Liver (tissue), 9 donors: ENCODE measurements around the gene BCAS1. TPM values are rescaled to one million over a fixed set of nuclear protein-coding genes. Genes with fewer than 3 reads are reported as not detected.

Experiments used
- DNase-seq: peaks from one replicate; pipeline ENCODE4 v3.0.0-alpha.2; 2017; ENCODE audit warnings: low spot score
- H3K27ac ChIP-seq, 2 donors: one replicate each; pipeline ENCODE4 v1.7.0; 2013; ENCODE audit warnings: inconsistent platforms in 2 of 2, low read length in 2 of 2, control low read depth in 1 of 2, low read depth in 1 of 2, mild to moderate bottlenecking in 1 of 2
- H3K27me3 ChIP-seq, 4 donors: one replicate each; pipeline versions ENCODE4 v1.6.1 to v1.7.0; 2013; ENCODE audit warnings: low read length in 3 of 4, inconsistent platforms in 1 of 4, mild to moderate bottlenecking in 1 of 4, moderate library complexity in 1 of 4; ENCODE audit not compliant: control insufficient read depth in 4 of 4, insufficient read depth in 4 of 4
- H3K36me3 ChIP-seq, 4 donors: one replicate each; pipeline versions ENCODE4 v1.6.1 to v1.7.0; 2013; ENCODE audit warnings: low read length in 3 of 4, mild to moderate bottlenecking in 3 of 4, low read depth in 1 of 4, moderate library complexity in 1 of 4; ENCODE audit not compliant: control insufficient read depth in 4 of 4, insufficient read depth in 3 of 4
- H3K4me1 ChIP-seq, 4 donors: one replicate each; pipeline versions ENCODE4 v1.6.1 to v1.7.0; 2013; ENCODE audit warnings: low read length in 3 of 4, mild to moderate bottlenecking in 3 of 4, moderate library complexity in 1 of 4; ENCODE audit not compliant: control insufficient read depth in 4 of 4, insufficient read depth in 4 of 4
- H3K4me3 ChIP-seq, 3 donors: one replicate each; pipeline versions ENCODE4 v1.6.1 to v1.7.0; 2013; ENCODE audit warnings: low read length in 3 of 3, control low read depth in 1 of 3, low read depth in 1 of 3, mild to moderate bottlenecking in 1 of 3
- H3K9ac ChIP-seq, 2 donors: one replicate each; pipeline ENCODE4 v1.7.0; 2013; ENCODE audit warnings: low read length in 2 of 2, mild to moderate bottlenecking in 2 of 2, moderate library complexity in 2 of 2, control low read depth in 1 of 2, low read depth in 1 of 2
- H3K9me3 ChIP-seq, 4 donors: one replicate each; pipeline versions ENCODE4 v1.6.1 to v1.7.0; 2013; ENCODE audit warnings: low read length in 3 of 4; ENCODE audit not compliant: control insufficient read depth in 4 of 4
- FOXA1 ChIP-seq: IDR thresholded peaks from 2 replicates; pipeline ENCODE4 v1.6.1; 2016; ENCODE audit warnings: antibody characterized with exemption
- FOXA2 ChIP-seq: IDR thresholded peaks from 2 replicates; pipeline ENCODE4 v1.6.1; 2016; ENCODE audit warnings: antibody characterized with exemption
- GABPA ChIP-seq, 2 donors: IDR thresholded peaks in 1 of 2; conservative IDR thresholded peaks in 1 of 2; 2 replicates each; pipeline ENCODE4 v1.6.1; 2016; ENCODE audit warnings: antibody characterized with exemption in 2 of 2, mild to moderate bottlenecking in 1 of 2, moderate library complexity in 1 of 2
- HNF4G ChIP-seq: IDR thresholded peaks from 2 replicates; pipeline ENCODE4 v1.6.1; 2016; ENCODE audit warnings: antibody characterized with exemption
- JUND ChIP-seq, 2 donors: IDR thresholded peaks; 2 replicates each; pipeline ENCODE4 v1.6.1; 2016; ENCODE audit warnings: antibody characterized with exemption in 2 of 2
- MAX ChIP-seq: IDR thresholded peaks from 2 replicates; pipeline ENCODE4 v1.6.1; 2016; ENCODE audit warnings: antibody characterized with exemption
- REST ChIP-seq: IDR thresholded peaks from 2 replicates; pipeline ENCODE4 v1.6.1; 2016; ENCODE audit warnings: antibody characterized with exemption, mild to moderate bottlenecking
- RXRA ChIP-seq, 2 donors: IDR thresholded peaks; 2 replicates each; pipeline ENCODE4 v1.6.1; 2017 to 2018; ENCODE audit warnings: antibody characterized with exemption in 2 of 2, mild to moderate bottlenecking in 1 of 2
- TAF1 ChIP-seq: conservative IDR thresholded peaks from 2 replicates; pipeline ENCODE4 v1.6.1; 2016; ENCODE audit warnings: antibody characterized with exemption, mild to moderate bottlenecking
- ZBTB33 ChIP-seq: IDR thresholded peaks from 2 replicates; pipeline ENCODE4 v1.6.1; 2016; ENCODE audit warnings: antibody characterized with exemption
- WGBS: extraction: QIAGEN DNeasy Blood & Tissue Kit; methylation state at CpG from one replicate; pipeline ENCODE4 v1.1.7; 2013; 5-methylcytosine and 5-hydroxymethylcytosine counted together
- polyA plus RNA-seq, 2 donors: library from polyadenylated mRNA; stranded (reverse) in 1 of 2; unstranded in 1 of 2; fragments of 200-250 nt in 1 of 2; fragments of >200 nt in 1 of 2; fragmentation: Nextera tagmentation in 1 of 2; extraction: Ambion mirVana in 1 of 2; gene quantifications; one replicate each; pipeline versions ENCODE4 v1.2.1 to v1.2.3, GENCODE V29; 2013 to 2015
- total RNA-seq, 2 donors: library from RNA; depleted of rRNA; stranded (reverse); fragments of >200 nt; gene quantifications; one replicate each; pipeline ENCODE4 v1.2.3, GENCODE V29; 2014
- TF ChIP-seq, protein P1 (sequence below): fragments of 150-350 bp; IDR thresholded peaks from 2 replicates; pipeline ENCODE4 v1.5.1; 2017; ENCODE audit warnings: improper control_type of control experiment, low read depth, low read length; ENCODE audit not compliant: missing input control
- TF ChIP-seq, protein P2 (sequence below): IDR thresholded peaks from 2 replicates; pipeline ENCODE4 v1.6.1; 2016; ENCODE audit warnings: antibody characterized with exemption
- donor health status: healthy.
- donor health status: healthy.
- donor health status: healthy.
- donor health status: healthy.
- donor health status: healthy.

The BCAS1 gene
- total and polyA plus RNA-seq, 4 donors = under 0.01 to 0.93 (median 0.04) TPM

- H3K4me1 ChIP-seq = no peaks in the 10 kb centered on the region
- H3K9me3 ChIP-seq = peaks cover 0 to 2% (median 0%) of the 10 kb centered on the region in 4 donors
- no peak overlapping the region for H3K4me3 ChIP-seq
- DNase-seq = no peak
- no peak for TF ChIP-seq HNF4G
- H3K27ac ChIP-seq = no peak overlapping the region
- no peaks in the 10 kb centered on the region for H3K27me3 ChIP-seq
- H3K9ac ChIP-seq = no peak overlapping the region
- no peaks in the 10 kb centered on the region for H3K36me3 ChIP-seq
- WGBS = 93% methylated on average over 1 of the region's 1 CpG
These were observed 22.7 kb downstream of the BCAS1 start for GRCh38 chr20:54047720-54048119.

DNA sequence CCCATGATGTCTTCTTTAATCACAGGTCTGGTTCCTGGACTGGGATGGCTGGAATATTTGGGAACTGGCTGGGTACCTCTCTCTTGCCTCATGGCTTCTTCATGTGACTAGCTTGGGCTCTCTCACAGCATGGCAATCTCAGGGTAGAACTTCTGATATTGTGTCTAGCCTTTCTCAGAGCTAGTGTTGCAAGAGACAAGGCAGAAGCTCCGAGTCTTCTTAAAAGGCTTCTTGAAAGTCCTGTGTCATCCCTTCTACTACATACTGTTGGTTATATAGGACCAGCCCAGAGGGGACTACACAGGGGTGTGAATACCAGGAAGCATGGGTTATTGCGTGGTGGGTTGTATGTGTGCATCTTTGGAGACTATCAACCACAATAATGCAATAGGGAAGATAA, 23.3 kb downstream of the BCAS1 start:
- Histone ChIP-seq H3K4me3 (no peak overlapping the region), H3K27me3 (no peaks in the 10 kb centered on the region), H3K4me1 (no peaks in the 10 kb centered on the region), H3K9me3 (peaks cover 0 to 2% (median 0%) of the 10 kb centered on the region in 4 donors), H3K9ac (no peak overlapping the region), H3K27ac (no peak overlapping the region), H3K36me3 (no peaks in the 10 kb centered on the region)
- TF ChIP-seq RXRA (IDR thresholded peaks at IDR 0.05) (no peak), MAX (no peak), TAF1 (no peak), HNF4G (no peak), ZBTB33 (no peak), FOXA2 (no peak), FOXA1 (no peak), JUND (IDR thresholded peaks at IDR 0.05) (no peak), REST (no peak), GABPA (IDR thresholded peaks at IDR 0.05 in 1 of 2, conservative IDR thresholded peaks at IDR 0.05 in 1 of 2) (no peak)
- TF ChIP-seq, protein P1, sequence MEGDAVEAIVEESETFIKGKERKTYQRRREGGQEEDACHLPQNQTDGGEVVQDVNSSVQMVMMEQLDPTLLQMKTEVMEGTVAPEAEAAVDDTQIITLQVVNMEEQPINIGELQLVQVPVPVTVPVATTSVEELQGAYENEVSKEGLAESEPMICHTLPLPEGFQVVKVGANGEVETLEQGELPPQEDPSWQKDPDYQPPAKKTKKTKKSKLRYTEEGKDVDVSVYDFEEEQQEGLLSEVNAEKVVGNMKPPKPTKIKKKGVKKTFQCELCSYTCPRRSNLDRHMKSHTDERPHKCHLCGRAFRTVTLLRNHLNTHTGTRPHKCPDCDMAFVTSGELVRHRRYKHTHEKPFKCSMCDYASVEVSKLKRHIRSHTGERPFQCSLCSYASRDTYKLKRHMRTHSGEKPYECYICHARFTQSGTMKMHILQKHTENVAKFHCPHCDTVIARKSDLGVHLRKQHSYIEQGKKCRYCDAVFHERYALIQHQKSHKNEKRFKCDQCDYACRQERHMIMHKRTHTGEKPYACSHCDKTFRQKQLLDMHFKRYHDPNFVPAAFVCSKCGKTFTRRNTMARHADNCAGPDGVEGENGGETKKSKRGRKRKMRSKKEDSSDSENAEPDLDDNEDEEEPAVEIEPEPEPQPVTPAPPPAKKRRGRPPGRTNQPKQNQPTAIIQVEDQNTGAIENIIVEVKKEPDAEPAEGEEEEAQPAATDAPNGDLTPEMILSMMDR = no peak
- TF ChIP-seq, protein P2, sequence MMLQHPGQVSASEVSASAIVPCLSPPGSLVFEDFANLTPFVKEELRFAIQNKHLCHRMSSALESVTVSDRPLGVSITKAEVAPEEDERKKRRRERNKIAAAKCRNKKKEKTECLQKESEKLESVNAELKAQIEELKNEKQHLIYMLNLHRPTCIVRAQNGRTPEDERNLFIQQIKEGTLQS = no peak
- no peak for DNase-seq
- 83% methylated on average over 2 of the region's 2 CpGs for WGBS
